GM12873 (cell line): ENCODE measurements around the gene KRTAP20-2.

Experiments used
- TF ChIP-seq, protein P1 (sequence below): IDR thresholded peaks from 2 replicates; pipeline ENCODE4 v1.5.1; 2012; ENCODE audit warnings: low read depth, mild to moderate bottlenecking, moderate library complexity, low read length, control low read depth; ENCODE audit not compliant: insufficient read depth; ENCODE audit errors: missing control alignments

Gene KRTAP20-2

GRCh38 chr21:30613836-30614235 lies 21.2 kb upstream of the KRTAP20-2 start, which contains the start of gene KRTAP6-1:
Gene KRTAP6-1 (minus strand): TSS chr21:30613930. CDS start chr21:30613904, 26 bp downstream.
- TF ChIP-seq, protein P1, sequence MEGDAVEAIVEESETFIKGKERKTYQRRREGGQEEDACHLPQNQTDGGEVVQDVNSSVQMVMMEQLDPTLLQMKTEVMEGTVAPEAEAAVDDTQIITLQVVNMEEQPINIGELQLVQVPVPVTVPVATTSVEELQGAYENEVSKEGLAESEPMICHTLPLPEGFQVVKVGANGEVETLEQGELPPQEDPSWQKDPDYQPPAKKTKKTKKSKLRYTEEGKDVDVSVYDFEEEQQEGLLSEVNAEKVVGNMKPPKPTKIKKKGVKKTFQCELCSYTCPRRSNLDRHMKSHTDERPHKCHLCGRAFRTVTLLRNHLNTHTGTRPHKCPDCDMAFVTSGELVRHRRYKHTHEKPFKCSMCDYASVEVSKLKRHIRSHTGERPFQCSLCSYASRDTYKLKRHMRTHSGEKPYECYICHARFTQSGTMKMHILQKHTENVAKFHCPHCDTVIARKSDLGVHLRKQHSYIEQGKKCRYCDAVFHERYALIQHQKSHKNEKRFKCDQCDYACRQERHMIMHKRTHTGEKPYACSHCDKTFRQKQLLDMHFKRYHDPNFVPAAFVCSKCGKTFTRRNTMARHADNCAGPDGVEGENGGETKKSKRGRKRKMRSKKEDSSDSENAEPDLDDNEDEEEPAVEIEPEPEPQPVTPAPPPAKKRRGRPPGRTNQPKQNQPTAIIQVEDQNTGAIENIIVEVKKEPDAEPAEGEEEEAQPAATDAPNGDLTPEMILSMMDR = no peak

- TF ChIP-seq, protein P1 = no peak
These were observed 19.8 kb upstream of the KRTAP20-2 start for GRCh38 chr21:30615199-30615598.

DNA sequence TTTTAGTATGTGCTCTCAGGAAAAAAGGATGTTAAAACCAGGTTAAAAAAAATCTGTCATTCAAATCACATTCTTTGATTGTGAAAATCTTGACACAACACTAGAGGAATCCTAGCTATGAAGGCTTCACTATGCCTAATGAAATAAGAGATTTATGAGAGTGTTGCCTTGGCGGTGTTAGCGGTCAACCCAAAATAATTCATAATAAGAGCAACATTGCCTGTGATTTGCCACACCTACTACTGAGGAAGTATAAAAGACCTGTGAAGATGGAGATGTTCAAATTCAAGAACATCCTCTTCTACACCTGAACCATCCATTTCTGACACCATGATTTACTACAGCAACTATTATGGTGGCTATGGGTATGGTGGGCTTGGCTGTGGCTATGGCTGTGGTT lies 18.9 kb upstream of the KRTAP20-2 start, which contains the start of gene KRTAP20-1:
TSS of gene KRTAP20-1 (plus strand) at position 301 of the 400 bp plus-strand sequence. CDS start at position 331, 30 bp downstream.
- TF ChIP-seq, protein P1 = no peak

DNA sequence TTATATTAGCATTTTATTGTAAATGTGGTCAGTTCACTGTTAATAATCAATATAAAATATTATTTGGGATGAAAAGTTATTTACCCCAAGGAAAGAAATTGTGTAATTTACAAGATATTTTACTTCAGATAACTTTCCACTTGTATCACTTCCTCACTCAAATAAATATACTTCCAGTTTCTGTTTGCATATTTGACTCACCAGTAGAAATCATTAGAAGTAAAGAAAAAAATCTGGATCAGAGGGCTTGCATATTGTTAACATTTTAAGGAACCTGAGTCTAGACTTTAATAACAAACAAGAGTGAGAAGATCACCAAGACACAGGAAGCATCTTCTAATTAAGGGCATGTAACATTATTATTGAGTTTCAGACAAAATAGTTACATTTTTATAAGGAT lies 14.9 kb upstream of the KRTAP20-2 start:
- TF ChIP-seq, protein P1 = no peak

GRCh38 chr21:30620522-30620921 lies 14.5 kb upstream of the KRTAP20-2 start, which contains the start of gene KRTAP20-4:
Gene KRTAP20-4 (plus strand): TSS chr21:30620627.
- TF ChIP-seq, protein P1 = no peak

GRCh38 chr21:30623362-30623761 lies 11.6 kb upstream of the KRTAP20-2 start:
- TF ChIP-seq, protein P1 = no peak

GRCh38 chr21:30625449-30626165 lies 9.4 kb upstream of the KRTAP20-2 start:
- TF ChIP-seq, protein P1 = no peak
